Measurements from ENCODE around the gene CXXC5. TPM values are rescaled to one million over a fixed set of nuclear protein-coding genes. Genes with fewer than 3 reads are reported as not detected.

The CXXC5 gene
- total and polyA plus RNA-seq, 9 of the 15 experiments (the other 6 are each of a cell fraction or from before 2014, with no cell fraction given) = 1.9 to 123 (median 45.8) TPM

DNA sequence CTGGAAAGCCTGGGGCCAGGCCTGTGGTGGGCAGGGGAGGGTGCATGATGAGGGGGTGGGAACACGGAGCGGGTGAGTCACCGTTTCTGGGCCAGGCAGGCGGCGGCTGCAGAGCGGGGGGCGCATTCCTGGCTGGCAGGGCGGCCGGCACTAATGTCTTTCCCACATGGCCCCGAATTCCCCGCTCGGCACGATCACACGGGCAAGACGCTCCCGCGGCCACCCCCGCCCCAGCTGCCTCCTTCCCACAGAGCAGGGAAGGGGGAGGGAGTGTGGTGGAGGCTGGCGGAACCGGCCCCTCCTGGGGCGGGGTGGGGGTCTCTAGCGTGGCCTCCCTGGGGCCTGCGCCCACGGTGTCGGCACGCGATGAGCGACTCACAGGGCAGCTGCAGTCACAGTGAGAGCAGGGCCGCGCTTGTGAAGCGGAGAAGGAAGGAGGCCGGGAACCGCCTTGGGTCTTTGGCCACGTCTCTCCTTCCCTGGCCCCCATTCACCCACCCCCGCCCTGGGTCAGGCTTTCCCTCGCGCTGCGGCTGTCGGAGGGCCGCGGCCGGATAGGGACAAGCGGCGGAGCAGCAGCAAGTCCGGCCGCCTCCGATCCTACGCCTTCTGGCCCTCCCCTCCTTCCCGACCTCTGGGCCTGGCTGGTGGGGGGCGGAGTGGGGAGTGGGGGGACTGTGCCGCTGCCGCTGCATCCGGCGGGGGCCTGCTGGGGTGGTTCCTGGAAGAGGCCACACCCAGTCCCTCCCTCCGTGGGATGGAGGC, 48.9 kb downstream of the CXXC5 start (continued):
- no peak for TF ChIP-seq UBTF (IDR thresholded peaks at IDR 0.05; ENCODE audit: borderline replicate concordance in 1 of 2, low read depth in 2 of 2, low read length in 2 of 2)
- TF ChIP-seq ZFP30 (CRISPR knock-in tag; IDR thresholded peaks at IDR 0.05; ENCODE audit: borderline replicate concordance) = no peak
- no peak for TF ChIP-seq PHB2 (IDR thresholded peaks at IDR 0.05; ENCODE audit: low read depth)
- TF ChIP-seq DMBX1 (CRISPR knock-in tag; IDR thresholded peaks at IDR 0.05; ENCODE audit: borderline replicate concordance) = no peak
- TF ChIP-seq ZNF778 (CRISPR knock-in tag; IDR thresholded peaks at IDR 0.05) = no peak
- no peak for TF ChIP-seq ATF1 (CRISPR knock-in tag; IDR thresholded peaks at IDR 0.05)
- TF ChIP-seq ATF1 (tag; IDR thresholded peaks at IDR 0.05) = no peak
- TF ChIP-seq RBM14 (IDR thresholded peaks at IDR 0.05; ENCODE audit: borderline replicate concordance, insufficient read depth, low read depth, low read length) = no peak
- TF ChIP-seq HMG20B (CRISPR knock-in tag; IDR thresholded peaks at IDR 0.05) = no peak
- no peak for TF ChIP-seq CBFA2T2 (conservative IDR thresholded peaks at IDR 0.05)
- TF ChIP-seq XRCC3 (IDR thresholded peaks at IDR 0.05) = no peak
- peak; percentile 78 for TF ChIP-seq FOSL1 (tag; conservative IDR thresholded peaks at IDR 0.05)
- no peak for TF ChIP-seq STAT5B (CRISPR knock-in tag; IDR thresholded peaks at IDR 0.05)
- no peak for TF ChIP-seq CCAR2 (IDR thresholded peaks at IDR 0.05; ENCODE audit: low read depth, low read length)
- no peak for TF ChIP-seq C11orf30 (IDR thresholded peaks at IDR 0.05; ENCODE audit: low read depth)
- peak; percentile 86 for TF ChIP-seq POLR2G (IDR thresholded peaks at IDR 0.05; ENCODE audit: low read depth, low read length)
- 0 out of 2 replicates have a peak, but pooled peaks have one; percentile 26 for TF ChIP-seq ZFPM2 (CRISPR knock-in tag; IDR thresholded peaks at IDR 0.05)
- TF ChIP-seq MITF (IDR thresholded peaks at IDR 0.05) = 0 out of 2 replicates have a peak, but pooled peaks have one; percentile 33
- peak; percentile 16 for TF ChIP-seq ZNF146 (CRISPR knock-in tag; IDR thresholded peaks at IDR 0.05; ENCODE audit: unreplicated experiment)
- no peak for TF ChIP-seq JUNB (CRISPR knock-in tag; conservative IDR thresholded peaks at IDR 0.05)
- TF ChIP-seq, protein P1, sequence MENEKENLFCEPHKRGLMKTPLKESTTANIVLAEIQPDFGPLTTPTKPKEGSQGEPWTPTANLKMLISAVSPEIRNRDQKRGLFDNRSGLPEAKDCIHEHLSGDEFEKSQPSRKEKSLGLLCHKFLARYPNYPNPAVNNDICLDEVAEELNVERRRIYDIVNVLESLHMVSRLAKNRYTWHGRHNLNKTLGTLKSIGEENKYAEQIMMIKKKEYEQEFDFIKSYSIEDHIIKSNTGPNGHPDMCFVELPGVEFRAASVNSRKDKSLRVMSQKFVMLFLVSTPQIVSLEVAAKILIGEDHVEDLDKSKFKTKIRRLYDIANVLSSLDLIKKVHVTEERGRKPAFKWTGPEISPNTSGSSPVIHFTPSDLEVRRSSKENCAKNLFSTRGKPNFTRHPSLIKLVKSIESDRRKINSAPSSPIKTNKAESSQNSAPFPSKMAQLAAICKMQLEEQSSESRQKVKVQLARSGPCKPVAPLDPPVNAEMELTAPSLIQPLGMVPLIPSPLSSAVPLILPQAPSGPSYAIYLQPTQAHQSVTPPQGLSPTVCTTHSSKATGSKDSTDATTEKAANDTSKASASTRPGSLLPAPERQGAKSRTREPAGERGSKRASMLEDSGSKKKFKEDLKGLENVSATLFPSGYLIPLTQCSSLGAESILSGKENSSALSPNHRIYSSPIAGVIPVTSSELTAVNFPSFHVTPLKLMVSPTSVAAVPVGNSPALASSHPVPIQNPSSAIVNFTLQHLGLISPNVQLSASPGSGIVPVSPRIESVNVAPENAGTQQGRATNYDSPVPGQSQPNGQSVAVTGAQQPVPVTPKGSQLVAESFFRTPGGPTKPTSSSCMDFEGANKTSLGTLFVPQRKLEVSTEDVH (IDR thresholded peaks at IDR 0.05; ENCODE audit: low read depth, partially characterized antibody) = no peak
- TF ChIP-seq NR4A1 (CRISPR knock-in tag; IDR thresholded peaks at IDR 0.05) = no peak
- TF ChIP-seq NR4A1 (tag; IDR thresholded peaks at IDR 0.05) = no peak
- TF ChIP-seq PRMT5 (CRISPR knock-in tag; IDR thresholded peaks at IDR 0.05) = no peak

All from K562 (cell line).